ENCODE data around the gene DPY19L3. TPM values are rescaled to one million over a fixed set of nuclear protein-coding genes. Genes with fewer than 3 reads are reported as not detected.

The DPY19L3 gene
- total RNA-seq, 4 donors from 2014 or later: 2.3 to 9.9 (median 7.5) TPM

DNA sequence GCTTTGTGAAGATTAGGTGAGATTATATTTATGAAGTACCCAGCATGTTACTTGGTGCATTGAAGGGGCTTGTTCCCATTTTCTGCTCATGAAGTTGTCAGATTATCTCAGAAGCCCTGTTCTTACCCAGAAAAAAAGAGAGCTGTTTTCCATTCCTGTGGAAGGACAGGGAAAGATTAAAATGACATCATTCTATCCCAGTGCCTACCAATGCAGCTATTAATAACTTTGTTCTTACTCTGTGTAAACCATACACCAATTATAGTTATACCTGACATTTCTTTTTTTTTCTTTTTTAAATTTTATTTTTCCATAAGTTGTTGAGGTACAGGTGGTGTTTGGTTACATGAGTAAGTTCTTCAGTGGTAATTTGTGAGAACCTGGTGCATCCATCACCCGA lies 41.5 kb upstream of the DPY19L3 start:
- H3K27me3 ChIP-seq: no peaks in the 10 kb centered on the region
- H3K4me1 ChIP-seq: peaks cover 11 to 29% of the 10 kb centered on the region in 2 donors
- H3K27ac ChIP-seq: peak overlapping the region; percentile 51 to 76 (median 72)
- H3K4me3 ChIP-seq: no peak overlapping the region
- TF ChIP-seq POLR2A (IDR thresholded peaks at IDR 0.05): no peak
- TF ChIP-seq, protein P1, sequence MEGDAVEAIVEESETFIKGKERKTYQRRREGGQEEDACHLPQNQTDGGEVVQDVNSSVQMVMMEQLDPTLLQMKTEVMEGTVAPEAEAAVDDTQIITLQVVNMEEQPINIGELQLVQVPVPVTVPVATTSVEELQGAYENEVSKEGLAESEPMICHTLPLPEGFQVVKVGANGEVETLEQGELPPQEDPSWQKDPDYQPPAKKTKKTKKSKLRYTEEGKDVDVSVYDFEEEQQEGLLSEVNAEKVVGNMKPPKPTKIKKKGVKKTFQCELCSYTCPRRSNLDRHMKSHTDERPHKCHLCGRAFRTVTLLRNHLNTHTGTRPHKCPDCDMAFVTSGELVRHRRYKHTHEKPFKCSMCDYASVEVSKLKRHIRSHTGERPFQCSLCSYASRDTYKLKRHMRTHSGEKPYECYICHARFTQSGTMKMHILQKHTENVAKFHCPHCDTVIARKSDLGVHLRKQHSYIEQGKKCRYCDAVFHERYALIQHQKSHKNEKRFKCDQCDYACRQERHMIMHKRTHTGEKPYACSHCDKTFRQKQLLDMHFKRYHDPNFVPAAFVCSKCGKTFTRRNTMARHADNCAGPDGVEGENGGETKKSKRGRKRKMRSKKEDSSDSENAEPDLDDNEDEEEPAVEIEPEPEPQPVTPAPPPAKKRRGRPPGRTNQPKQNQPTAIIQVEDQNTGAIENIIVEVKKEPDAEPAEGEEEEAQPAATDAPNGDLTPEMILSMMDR (IDR thresholded peaks at IDR 0.05 in 4 of 5, conservative IDR thresholded peaks at IDR 0.05 in 1 of 5): no peak
- no peaks in the 10 kb centered on the region for H3K9me3 ChIP-seq
- ATAC-seq (peak; percentile 69 to 72), DNase-seq (no peak)
- peaks cover 0 to 31% of the 10 kb centered on the region in 2 donors for H3K36me3 ChIP-seq
- in situ Hi-C loops (cut with MboI; ENCODE audit: low sequenced_read_pairs in 4 of 4) (loop anchor here in 1 of 4 donors (25.0 kb wide), 1 partner anchor 323 kb away; the partner anchor contains the start of genes ANKRD27, NUDT19 and RGS9BP), intact Hi-C loops (cut with DNase I; ENCODE audit: low total_unique reads) (no loop called here)

- intact Hi-C loops (cut with DNase I; ENCODE audit: low total_unique reads) (no loop called here), in situ Hi-C loops (cut with MboI; ENCODE audit: low sequenced_read_pairs in 4 of 4) (loop anchor here in 1 of 4 donors (25.0 kb wide), 1 partner anchor 320 kb away; the partner anchor contains the start of genes ANKRD27, NUDT19 and RGS9BP)
- no peak overlapping the region for H3K4me3 ChIP-seq
- peaks cover 11 to 29% of the 10 kb centered on the region in 2 donors for H3K4me1 ChIP-seq
- ATAC-seq (peak in 1 of 2 donors; percentile 45), DNase-seq (no peak)
- peaks cover 0 to 14% of the 10 kb centered on the region in 2 donors for H3K36me3 ChIP-seq
- TF ChIP-seq, protein P1 (IDR thresholded peaks at IDR 0.05 in 4 of 5, conservative IDR thresholded peaks at IDR 0.05 in 1 of 5): no peak
- no peak for TF ChIP-seq POLR2A (IDR thresholded peaks at IDR 0.05)
- H3K27me3 ChIP-seq: no peaks in the 10 kb centered on the region
- peak overlapping the region in 2 of 4 donors; percentile 51 to 53 for H3K27ac ChIP-seq
- no peaks in the 10 kb centered on the region for H3K9me3 ChIP-seq
Observed at GRCh38 chr19:32367063-32367462, 38.5 kb upstream of the DPY19L3 start.

GRCh38 chr19:32367948-32368536 lies 37.5 kb upstream of the DPY19L3 start:
- no peak for DNase-seq
- Histone ChIP-seq H3K4me1 (peaks cover 16 to 27% of the 10 kb centered on the region in 2 donors), H3K36me3 (peaks cover 0 to 12% of the 10 kb centered on the region in 2 donors), H3K27ac (peak overlapping the region in 3 of 4 donors; percentile 5 to 53 (median 51)), H3K4me3 (no peak overlapping the region), H3K9me3 (no peaks in the 10 kb centered on the region), H3K27me3 (no peaks in the 10 kb centered on the region)
- intact Hi-C loops (cut with DNase I; ENCODE audit: low total_unique reads) (no loop called here), in situ Hi-C loops (cut with MboI; ENCODE audit: low sequenced_read_pairs in 4 of 4) (loop anchor here in 1 of 4 donors (25.0 kb wide), 1 partner anchor 319 kb away; the partner anchor contains the start of genes ANKRD27, NUDT19 and RGS9BP)
- TF ChIP-seq POLR2A (IDR thresholded peaks at IDR 0.05): no peak
- TF ChIP-seq, protein P1 (IDR thresholded peaks at IDR 0.05 in 4 of 5, conservative IDR thresholded peaks at IDR 0.05 in 1 of 5): no peak
- ATAC-seq: no peak

- TF ChIP-seq POLR2A (IDR thresholded peaks at IDR 0.05): no peak
- TF ChIP-seq, protein P1 (IDR thresholded peaks at IDR 0.05 in 4 of 5, conservative IDR thresholded peaks at IDR 0.05 in 1 of 5): no peak
- DNase-seq (no peak), ATAC-seq (no peak)
- Histone ChIP-seq H3K4me1 (peaks cover 21 to 28% of the 10 kb centered on the region in 2 donors), H3K4me3 (no peak overlapping the region), H3K36me3 (peaks cover 0 to 12% of the 10 kb centered on the region in 2 donors), H3K27ac (no peak overlapping the region), H3K9me3 (no peaks in the 10 kb centered on the region), H3K27me3 (no peaks in the 10 kb centered on the region)
- in situ Hi-C loops (cut with MboI; ENCODE audit: low sequenced_read_pairs in 4 of 4) (loop anchor here in 1 of 4 donors (25.0 kb wide), 1 partner anchor 319 kb away; the partner anchor contains the start of genes ANKRD27, NUDT19 and RGS9BP), intact Hi-C loops (cut with DNase I; ENCODE audit: low total_unique reads) (no loop called here)
Observed at GRCh38 chr19:32368787-32369186, 36.8 kb upstream of the DPY19L3 start.
